HG03097 (cell line): Measurements from ENCODE around the gene SART3.

ENCODE experiments used
- ATAC-seq: cut with Tn5 transposase; IDR thresholded peaks from one replicate; pipeline ENCODE4 v1.9.1; 2021; ENCODE audit not compliant: unreplicated experiment, low FRiP score

The SART3 gene, protein sequence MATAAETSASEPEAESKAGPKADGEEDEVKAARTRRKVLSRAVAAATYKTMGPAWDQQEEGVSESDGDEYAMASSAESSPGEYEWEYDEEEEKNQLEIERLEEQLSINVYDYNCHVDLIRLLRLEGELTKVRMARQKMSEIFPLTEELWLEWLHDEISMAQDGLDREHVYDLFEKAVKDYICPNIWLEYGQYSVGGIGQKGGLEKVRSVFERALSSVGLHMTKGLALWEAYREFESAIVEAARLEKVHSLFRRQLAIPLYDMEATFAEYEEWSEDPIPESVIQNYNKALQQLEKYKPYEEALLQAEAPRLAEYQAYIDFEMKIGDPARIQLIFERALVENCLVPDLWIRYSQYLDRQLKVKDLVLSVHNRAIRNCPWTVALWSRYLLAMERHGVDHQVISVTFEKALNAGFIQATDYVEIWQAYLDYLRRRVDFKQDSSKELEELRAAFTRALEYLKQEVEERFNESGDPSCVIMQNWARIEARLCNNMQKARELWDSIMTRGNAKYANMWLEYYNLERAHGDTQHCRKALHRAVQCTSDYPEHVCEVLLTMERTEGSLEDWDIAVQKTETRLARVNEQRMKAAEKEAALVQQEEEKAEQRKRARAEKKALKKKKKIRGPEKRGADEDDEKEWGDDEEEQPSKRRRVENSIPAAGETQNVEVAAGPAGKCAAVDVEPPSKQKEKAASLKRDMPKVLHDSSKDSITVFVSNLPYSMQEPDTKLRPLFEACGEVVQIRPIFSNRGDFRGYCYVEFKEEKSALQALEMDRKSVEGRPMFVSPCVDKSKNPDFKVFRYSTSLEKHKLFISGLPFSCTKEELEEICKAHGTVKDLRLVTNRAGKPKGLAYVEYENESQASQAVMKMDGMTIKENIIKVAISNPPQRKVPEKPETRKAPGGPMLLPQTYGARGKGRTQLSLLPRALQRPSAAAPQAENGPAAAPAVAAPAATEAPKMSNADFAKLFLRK

DNA sequence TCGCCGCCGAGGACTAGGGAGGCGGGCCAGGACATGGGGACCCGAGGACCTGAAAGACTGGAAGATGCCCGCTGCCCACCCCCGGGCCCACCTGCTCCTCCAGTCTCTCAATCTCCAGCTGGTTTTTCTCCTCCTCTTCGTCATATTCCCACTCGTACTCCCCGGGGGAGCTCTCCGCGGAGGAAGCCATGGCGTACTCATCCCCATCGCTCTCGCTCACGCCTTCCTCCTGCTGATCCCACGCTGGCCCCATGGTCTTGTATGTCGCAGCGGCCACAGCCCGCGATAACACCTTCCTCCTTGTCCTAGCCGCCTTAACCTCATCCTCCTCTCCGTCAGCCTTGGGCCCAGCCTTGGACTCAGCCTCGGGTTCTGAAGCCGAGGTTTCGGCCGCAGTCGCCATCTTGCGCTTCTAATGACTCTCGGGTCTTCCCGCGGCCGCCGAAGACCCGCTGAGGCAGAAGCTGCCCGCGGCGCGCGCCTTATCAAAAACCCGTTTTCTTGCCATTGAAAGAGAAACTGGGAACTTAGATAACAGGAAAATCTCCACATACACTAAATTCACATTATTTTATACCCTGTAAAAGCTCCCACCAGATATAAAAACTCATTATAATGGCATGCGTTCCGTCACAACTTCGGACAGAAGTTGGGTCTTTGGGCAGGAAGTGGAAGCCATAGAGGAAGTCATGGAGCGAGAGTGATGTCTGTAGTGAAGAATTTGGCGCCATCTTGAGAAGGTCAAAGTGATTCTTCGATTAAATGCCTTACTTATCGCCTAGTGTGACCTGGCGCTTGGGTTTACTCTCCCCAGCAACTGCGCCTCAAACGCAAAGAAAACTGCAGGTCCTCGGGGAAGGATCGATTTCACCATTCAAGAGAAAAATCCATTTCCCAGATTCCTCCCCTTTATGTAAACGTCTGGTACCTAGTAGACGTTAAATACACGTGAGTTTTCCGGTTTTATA is at the start of gene SART3:
SART3 (minus strand) TSS at position 422 of the 968 bp plus-strand sequence; CDS start at position 403, 19 bp downstream.
- peak; percentile 29 for ATAC-seq

DNA sequence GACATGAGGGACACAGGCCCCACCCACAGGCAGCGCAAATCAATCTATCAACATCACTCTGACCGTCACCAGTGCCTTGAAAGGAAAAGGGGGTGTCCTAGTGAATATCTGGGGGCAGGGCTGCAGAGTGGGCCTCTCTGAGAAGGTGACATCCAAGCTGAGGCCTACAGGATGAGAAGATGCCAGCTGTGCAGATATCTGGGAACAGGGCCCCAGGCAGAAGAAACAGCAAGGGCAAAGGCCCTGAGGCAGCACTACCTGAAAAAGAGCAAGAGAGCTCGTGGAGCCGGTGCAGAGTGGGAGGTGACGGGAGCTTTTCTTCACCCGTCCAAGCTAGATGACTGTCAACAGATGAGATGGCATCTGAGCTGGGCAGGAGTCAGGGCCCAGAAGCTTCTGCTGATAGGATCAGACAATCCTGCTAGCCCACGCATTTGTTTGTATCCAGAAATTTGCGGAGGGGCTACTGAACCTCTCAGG is 49.4 kb upstream of the SART3 start:
- no peak for ATAC-seq

DNA sequence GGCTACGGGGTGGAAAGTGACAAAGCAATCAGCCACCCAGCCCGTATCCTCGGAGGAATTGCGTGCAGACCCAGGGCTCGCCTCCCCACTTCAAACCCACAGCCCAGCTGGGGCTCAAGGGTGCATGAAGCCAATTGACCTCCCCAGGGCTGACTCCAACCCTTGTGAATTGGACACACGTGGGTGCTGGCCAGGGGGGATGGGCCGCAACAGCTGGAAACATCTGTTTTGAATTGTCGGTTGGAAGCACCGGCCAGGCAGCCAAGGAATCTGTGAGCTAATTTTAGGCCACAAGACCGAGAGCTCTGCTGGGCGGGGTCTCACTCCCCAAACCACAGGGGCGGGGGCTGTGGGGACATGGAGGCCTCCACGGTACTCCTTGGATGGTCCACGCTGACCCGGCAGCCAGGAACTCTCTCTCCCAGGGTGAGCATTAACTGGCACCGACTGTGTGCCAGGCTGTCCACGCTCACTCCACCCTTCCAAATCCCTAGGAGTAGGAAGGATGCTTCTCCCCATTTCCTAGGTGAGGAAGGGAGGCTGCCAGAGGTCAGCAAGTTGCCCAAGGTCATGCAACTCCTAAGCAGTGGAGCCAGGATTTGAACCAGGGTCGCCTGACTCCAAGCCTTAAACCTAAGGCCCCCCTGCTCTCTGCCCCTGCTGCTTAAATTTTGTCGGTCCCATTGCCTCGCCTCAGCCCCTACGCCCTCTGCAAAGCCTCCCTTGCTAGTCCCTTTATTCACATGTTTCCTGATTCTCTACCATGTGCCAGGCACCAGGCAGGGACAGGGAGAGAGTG is 48.8 kb upstream of the SART3 start:
- no peak for ATAC-seq

DNA sequence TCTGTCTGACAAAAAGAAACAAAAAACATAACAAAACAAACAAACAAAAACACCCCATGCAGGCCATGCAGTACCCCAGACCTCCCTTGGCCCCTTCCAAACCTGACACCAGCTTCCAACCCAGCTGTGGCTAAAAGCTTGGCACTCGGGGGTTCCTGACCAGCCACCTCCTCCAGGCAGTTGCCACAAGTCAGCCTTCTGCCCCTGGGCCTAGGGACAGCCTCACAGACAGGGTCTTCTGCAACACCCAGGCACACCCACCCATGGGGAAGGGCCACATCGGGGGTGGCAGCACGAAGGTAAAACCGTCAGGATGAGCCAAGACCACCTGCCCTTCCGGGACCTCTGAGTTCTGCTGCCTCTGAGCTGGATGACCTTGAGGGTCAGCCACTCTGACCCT is 47.6 kb upstream of the SART3 start:
- no peak for ATAC-seq

DNA sequence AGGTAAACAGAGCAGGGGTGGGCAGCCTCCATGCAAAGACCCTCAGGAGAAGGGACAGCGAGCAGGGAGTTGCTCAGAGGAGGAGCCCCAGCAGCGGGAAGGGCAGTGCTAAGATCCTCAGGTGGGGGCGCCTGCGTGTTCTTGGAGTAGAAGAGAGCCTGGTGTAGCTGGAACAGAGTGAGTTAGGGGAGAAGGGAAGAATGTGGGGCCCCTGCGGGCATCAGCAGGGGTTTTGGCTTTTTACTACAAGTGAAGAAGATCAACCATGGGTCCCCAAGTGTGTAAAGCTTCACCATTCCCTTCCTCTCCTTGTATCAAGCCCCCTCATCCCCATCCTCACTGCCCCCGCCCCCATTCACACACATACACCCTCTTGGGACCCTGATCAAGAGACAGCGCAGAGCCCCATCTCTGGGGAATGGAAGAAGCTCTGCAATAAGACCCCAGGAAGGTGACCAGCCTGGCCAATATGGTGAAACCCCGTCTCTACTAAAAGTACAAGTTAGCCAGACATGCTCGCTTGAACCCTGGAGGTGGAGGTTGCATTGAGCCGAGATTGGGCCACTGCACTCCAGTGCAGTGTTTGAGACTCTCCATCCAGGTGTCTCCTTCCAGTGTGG is 47.1 kb upstream of the SART3 start:
- ATAC-seq, result no peak

DNA sequence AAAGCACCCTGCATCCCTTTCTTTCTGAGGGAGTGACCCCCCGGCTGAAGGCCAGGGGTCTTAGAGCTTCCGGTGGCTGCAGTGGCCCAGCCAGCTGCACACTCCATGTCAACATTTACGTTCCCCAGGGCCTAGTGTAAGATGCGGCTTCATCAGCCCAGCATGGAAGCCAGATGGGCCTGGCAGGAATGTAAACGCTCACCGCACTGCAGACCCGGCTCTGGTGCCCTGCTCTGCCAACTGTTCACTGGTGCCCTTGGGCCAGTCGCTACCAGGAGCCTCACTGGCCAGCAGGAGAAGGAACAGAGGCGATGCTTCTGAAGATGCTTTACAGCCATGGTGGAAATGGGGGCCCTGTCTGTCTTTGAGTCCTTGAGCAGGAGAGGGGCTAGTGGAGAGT is 45.5 kb upstream of the SART3 start:
- no peak for ATAC-seq

DNA sequence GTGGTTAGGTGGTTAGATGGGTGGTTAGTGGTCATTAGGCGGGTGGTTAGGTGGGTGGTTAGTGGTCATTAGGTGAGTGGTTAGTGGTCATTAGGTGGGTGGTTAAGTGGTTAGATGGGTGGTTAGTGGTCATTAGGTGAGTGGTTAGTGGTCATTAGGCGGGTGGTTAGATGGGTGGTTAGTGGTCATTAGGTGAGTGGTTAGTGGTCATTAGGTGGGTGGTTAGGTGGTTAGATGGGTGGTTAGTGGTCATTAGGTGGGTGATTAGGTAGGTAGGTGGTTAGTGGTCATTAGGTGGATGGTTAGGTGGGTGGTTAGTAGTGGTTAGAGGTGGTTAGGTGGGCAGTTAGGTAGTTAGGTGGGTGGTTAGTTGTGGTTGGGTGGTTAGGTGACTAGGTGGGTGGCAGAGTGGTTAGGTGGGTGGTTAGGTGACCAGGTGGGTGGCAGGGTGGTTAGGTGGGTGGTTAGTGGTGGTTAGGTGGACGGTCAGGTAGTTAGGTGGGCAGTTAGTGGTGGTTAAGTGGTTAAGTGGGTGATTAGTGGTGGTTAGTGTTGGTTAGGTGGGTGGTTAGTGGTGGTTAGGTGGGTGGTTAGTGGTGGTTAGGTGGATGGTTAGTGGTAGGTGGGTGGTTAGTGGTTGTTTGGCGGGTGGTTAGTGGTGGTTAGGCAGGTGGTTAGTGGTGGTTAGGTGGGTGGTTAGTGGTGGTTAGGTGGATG is 44.9 kb upstream of the SART3 start:
- ATAC-seq, result no peak

DNA sequence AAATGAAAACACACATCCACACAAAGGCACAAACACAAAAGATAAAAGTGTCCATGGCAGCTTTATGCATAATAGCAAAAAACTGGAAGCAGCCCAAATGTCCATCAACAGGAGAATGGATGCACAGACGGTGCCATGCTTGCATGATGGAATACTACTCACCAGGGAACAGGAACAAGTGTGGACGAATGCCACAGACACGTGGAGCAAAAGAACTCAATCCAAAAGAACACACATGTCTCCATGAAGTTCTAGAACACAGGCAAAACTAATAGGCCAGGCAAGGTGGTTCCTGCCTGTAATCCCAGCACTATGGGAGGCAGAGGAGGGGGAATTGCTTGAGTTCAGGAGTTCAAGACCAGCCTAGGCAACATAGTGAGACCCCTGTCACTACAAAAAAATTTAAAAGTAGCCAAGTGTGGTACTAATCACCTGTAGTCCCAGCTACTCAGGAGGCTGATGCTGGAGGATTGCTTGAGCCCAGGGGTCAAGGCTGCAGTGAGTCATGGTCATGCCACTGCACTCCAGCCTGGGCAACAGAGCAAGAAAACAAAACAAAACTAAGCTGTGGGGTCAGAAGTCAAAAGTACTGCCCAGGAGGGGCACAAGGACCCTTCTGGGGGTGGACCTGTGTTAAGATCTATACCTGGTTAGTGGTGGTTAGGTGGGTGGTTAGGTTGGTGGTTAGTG is 44.2 kb upstream of the SART3 start:
- ATAC-seq, result no peak

DNA sequence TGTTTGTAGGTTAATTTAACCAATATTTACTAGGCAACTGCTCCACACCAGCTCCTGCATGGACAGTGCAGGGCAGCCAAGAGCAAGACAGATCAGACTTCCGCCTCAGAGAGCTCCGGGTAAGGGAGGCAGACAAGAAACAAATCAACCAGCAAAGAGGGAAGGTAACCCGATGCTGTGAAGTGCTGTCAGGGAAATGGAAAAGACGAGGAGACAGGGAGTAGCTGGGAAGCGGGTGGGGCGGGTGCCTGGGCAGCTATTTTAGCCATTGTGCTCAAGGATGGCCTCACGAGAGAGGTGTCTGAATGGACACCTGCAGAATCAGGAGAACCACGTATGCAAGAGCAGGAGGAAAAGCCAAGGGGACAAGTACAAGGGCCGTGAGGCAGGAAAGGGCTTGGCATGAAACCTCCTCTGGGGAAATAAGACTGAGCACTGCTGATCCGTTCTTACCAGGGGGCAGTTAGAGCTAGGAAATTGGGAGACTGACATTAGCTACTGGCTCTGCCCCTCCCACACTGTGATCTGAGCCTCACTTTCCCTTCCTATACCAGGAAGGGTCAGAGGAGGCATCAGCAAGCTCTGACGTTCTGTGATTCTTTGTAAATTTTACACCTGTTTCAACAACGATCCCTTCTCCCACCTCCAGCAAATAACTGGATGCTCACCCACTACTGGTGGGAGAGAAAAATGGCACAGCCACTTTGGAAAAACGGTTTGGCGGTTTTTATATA is 43.4 kb upstream of the SART3 start:
- no peak for ATAC-seq

DNA sequence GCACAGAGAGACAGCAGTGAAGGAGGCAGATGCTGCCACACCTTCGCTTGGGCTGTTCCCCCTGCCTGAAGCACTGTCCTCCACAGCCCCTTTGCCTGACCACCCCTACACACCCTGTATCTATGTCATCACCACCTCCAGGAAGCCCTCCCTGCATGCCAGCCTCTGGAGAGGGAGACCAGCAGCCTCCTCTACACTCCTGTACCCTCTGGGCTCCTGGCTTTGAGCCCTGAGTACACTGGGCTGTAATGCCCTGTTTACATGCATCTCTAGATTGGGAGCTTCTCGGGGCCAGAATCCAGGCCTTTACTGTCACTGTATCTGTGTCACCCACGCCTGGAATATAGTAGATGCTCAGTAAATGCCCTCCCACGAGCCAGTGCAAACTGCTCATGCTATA is 42.8 kb upstream of the SART3 start:
- ATAC-seq, result no peak

DNA sequence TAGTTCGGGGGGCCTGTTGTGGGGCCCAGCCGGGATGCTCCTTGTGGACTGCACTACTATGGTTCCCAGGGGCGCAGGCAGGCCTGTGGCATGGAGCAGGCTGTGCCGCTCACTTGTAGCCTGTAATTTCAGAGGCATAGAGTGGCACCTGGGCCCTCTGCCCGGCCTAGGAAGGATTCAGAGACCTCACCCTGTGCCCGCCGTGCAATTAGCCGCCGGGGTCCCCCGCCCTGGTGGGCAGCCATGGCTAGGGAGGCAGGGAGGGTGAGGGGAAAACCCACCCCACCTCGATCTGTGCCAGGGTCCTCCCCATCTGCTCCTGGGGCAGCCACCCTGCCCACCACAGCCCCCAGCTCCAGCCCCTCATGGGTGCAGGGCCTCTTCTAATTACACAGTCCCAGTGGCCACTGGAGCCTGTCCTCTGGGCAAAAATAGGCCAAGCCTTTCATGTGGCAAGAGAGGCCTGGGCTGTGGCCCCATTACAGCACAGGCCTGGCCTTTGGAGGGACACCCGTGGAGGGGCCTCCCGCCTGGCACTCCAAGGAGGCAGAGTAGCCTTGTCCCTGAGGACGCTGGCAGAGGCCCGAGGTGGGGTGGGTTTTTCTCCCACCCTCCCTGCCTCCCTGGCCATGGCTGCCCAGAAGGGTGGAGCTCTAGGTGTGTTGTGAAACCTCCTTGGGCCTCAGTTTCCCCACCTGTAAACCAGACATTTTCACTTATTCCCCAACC is 42.2 kb upstream of the SART3 start:
- no peak for ATAC-seq

DNA sequence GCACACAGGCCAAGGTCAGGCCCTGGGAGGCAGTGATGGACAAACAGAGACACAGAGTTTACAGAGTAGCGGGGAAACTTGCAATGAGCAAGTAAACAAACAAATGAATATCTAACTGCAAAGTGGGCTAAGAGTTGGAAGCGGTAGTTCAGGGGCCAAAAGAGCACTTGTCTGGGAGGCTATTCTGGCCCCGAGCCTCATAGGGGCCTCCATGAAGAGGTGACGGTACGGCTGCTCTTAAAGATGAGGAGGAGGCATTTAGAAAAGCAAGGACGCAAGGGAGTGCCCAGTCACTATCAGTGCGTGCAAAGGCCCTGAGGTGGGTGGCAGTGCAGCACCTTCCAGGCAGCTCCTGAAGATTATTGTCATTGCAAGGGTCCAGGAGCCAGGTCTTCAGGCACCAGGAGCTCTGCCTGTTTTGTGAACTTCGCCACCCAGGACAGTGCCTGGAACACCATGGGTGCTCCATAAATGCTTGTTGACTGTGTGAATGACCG is 41.3 kb upstream of the SART3 start:
- ATAC-seq, result no peak

DNA sequence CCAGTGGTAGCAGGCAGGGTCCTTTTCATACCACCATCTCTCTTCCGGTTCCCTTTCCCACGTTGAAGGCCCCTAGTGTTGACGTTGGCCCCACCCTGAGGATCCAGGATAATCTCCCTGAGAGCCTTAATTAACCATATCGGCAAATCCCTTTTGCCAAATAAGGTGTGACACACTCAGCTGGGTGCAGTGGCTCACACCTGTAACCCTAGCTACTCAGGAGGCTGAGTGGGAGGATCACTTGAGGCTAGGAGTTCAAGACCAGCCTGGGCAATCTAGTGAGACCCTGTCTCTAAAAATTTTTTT is 39.7 kb upstream of the SART3 start:
- ATAC-seq, result no peak

DNA sequence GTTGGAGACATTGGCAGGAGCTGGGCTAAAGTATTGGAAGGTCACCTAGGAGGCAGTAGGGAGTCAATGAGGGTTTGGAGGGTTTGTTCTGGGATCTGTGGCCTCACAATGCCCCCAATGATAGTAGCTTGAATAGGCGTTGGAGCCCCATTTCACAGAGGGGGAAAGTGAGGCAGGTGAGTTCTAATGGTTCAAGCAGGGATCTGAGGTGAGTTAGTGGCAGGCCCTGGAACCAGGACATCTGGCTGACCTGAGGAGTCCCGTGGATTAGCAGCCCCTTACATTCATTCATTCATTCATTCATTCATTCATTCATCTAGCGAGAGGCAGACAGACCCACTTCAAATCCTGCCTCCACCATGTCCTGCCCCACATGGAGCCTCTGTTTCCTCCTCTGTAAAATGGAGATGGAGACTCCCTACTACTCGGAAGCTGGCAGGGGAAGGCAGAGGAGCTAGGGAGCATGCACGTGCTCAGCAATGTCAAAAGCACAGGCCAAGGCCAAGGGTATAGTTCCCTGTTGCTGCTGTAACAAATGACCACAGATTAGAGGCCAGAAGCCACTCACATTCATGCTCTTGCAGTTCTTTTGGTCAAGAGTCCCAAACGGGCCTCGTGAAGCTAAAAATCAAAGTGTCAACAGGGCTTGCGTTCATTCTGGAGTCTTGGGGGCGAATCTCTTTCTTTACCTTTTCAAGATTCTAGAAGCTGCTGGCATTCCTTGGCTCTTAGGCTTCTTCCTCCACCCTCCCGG is 39.2 kb upstream of the SART3 start:
- no peak for ATAC-seq

DNA sequence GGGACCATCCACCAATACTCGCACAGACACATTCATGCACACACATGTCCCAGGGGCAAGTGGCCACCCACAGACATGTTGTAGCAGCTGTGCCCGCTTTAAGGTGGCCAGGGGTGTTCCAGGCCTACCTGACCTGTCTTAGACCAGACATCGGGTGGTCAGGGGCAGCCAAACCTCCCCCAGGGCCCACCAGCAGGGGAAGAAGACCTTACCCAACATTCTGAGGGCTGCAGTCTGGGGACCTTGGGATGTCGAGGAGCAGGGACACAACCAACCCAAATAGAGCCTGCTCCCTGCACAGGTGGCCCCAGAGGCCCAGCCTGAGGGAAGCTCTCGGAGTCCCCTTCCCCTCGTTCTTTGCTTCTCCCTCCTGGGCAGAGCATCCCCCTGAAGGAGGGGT is 38.6 kb upstream of the SART3 start:
- ATAC-seq, result no peak
